22Rv1 (cell line): ENCODE measurements around the gene KRT17.

Experiments
- ZFX ChIP-seq: fragments of 450-650 bp; IDR thresholded peaks from 2 replicates; pipeline ENCODE4 v1.6.1; 2017; ENCODE audit warnings: antibody characterized with exemption, borderline replicate concordance
- TF ChIP-seq, protein P1 (sequence below): fragments of 450-650 bp; IDR thresholded peaks from 2 replicates; pipeline ENCODE4 v1.5.1; 2017; ENCODE audit warnings: mild to moderate bottlenecking

DNA sequence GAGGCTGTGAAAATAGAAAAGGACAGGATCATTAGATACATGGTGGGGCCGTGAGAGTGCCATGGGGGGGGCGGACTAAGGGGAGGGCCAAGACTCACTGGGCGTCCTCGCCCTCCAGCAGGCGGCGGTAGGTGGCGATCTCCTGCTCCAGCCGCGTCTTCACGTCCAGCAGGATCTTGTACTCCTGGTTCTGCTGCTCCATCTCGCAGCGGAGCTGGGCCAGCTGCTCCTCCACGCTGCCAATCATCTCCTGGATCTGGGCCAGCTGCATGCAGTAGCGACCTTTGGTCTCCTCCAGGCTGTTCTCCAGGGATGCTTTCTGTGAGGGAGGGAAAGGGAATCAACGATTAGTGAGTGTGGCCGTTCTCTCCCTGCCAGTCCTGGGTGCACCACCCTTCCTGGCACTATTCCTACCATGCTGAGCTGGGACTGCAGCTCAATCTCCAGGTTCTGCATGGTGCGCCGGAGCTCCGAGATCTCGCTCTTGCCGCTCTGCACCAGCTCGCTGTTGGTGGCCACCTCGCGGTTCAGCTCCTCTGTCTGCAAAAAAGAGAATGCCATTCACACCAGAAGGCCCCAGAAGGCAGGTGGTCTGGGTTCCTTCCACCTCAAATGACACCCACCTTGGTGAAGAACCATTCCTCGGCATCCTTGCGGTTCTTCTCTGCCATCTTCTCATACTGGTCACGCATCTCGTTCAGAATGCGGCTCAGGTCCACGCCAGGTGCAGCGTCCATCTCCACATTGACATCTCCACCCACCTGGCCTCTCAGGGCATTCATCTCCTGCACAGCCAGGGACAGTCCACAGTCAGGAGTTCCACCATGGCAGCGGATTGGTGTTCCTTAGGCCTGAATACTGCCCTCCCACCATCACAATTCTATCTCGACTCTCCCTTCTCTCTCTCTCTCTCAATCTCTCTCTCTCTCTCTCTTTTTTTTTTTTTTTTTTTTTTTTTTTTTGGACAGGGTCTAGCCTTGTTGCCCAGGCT lies 40.9 kb downstream of the KRT17 start:
- TF ChIP-seq, protein P1, sequence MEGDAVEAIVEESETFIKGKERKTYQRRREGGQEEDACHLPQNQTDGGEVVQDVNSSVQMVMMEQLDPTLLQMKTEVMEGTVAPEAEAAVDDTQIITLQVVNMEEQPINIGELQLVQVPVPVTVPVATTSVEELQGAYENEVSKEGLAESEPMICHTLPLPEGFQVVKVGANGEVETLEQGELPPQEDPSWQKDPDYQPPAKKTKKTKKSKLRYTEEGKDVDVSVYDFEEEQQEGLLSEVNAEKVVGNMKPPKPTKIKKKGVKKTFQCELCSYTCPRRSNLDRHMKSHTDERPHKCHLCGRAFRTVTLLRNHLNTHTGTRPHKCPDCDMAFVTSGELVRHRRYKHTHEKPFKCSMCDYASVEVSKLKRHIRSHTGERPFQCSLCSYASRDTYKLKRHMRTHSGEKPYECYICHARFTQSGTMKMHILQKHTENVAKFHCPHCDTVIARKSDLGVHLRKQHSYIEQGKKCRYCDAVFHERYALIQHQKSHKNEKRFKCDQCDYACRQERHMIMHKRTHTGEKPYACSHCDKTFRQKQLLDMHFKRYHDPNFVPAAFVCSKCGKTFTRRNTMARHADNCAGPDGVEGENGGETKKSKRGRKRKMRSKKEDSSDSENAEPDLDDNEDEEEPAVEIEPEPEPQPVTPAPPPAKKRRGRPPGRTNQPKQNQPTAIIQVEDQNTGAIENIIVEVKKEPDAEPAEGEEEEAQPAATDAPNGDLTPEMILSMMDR, result peak; percentile 67
- no peak for TF ChIP-seq ZFX
